ENCODE measurements around the gene AVPR2.
A peak's percentile ranks its signal among the peaks of the same experiment; 100 is the strongest.

Gene AVPR2

GRCh38 chrX:153948847-153949805 lies 44.7 kb downstream of the AVPR2 start:
- H3K4me3 ChIP-seq (ENCODE audit: low read depth, low read length), result no peak overlapping the region

GRCh38 chrX:153950127-153950526 lies 45.7 kb downstream of the AVPR2 start:
- Histone ChIP-seq H3K36me3 (peaks cover 64% of the 10 kb centered on the region), H3K27me3 (no peaks in the 10 kb centered on the region), H3K4me3 (ENCODE audit: low read depth, low read length) (no peak overlapping the region), H3K4me1 (peaks cover 4% of the 10 kb centered on the region), H3K9me3 (no peaks in the 10 kb centered on the region)
- DNase-seq, result no peak
- no peak for TF ChIP-seq CTCF (IDR thresholded peaks at IDR 0.05; ENCODE audit: low read depth, low read length)

More at GRCh38 chrX:153948847-153949805, 44.7 kb downstream of the AVPR2 start:
- Histone ChIP-seq H3K9me3 (no peaks in the 10 kb centered on the region), H3K27me3 (no peaks in the 10 kb centered on the region), H3K36me3 (peaks cover 54% of the 10 kb centered on the region), H3K4me1 (peaks cover 4% of the 10 kb centered on the region)
- DNase-seq, result no peak
- TF ChIP-seq CTCF (IDR thresholded peaks at IDR 0.05; ENCODE audit: low read depth, low read length), result no peak

GRCh38 chrX:153951683-153952372 lies 47.4 kb downstream of the AVPR2 start:
- no peaks in the 10 kb centered on the region for H3K27me3 ChIP-seq
- H3K9me3 ChIP-seq, result no peaks in the 10 kb centered on the region
- no peak for DNase-seq
- peaks cover 81% of the 10 kb centered on the region for H3K36me3 ChIP-seq
- TF ChIP-seq CTCF (IDR thresholded peaks at IDR 0.05; ENCODE audit: low read depth, low read length), result no peak
- no peak overlapping the region for H3K4me3 ChIP-seq (ENCODE audit: low read depth, low read length)
- peaks cover 4% of the 10 kb centered on the region for H3K4me1 ChIP-seq

- peaks cover 4% of the 10 kb centered on the region for H3K4me1 ChIP-seq
- H3K9me3 ChIP-seq, result no peaks in the 10 kb centered on the region
- H3K4me3 ChIP-seq (ENCODE audit: low read depth, low read length), result no peak overlapping the region
- DNase-seq, result no peak
- no peaks in the 10 kb centered on the region for H3K27me3 ChIP-seq
- H3K36me3 ChIP-seq, result peaks cover 88% of the 10 kb centered on the region
- no peak for TF ChIP-seq CTCF (IDR thresholded peaks at IDR 0.05; ENCODE audit: low read depth, low read length)
Observed at GRCh38 chrX:153952373-153953026, 48.0 kb downstream of the AVPR2 start.

GRCh38 chrX:153953342-153953830 lies 48.9 kb downstream of the AVPR2 start:
- Histone ChIP-seq H3K4me1 (peaks cover 4% of the 10 kb centered on the region), H3K9me3 (no peaks in the 10 kb centered on the region), H3K27me3 (no peaks in the 10 kb centered on the region), H3K36me3 (peaks cover 91% of the 10 kb centered on the region), H3K4me3 (ENCODE audit: low read depth, low read length) (no peak overlapping the region)
- DNase-seq, result peak; percentile 79
- peak; percentile 83 for TF ChIP-seq CTCF (IDR thresholded peaks at IDR 0.05; ENCODE audit: low read depth, low read length)

Data from BE2C (cell line).